ENCODE measurements around the gene TMEM170A.
"Not testable (repeated sequence)": the region's sequence is repeated elsewhere in the genome, so short reads cannot be mapped to it uniquely, and the experiment has no call there.

The TMEM170A gene, protein sequence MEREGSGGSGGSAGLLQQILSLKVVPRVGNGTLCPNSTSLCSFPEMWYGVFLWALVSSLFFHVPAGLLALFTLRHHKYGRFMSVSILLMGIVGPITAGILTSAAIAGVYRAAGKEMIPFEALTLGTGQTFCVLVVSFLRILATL

DNA sequence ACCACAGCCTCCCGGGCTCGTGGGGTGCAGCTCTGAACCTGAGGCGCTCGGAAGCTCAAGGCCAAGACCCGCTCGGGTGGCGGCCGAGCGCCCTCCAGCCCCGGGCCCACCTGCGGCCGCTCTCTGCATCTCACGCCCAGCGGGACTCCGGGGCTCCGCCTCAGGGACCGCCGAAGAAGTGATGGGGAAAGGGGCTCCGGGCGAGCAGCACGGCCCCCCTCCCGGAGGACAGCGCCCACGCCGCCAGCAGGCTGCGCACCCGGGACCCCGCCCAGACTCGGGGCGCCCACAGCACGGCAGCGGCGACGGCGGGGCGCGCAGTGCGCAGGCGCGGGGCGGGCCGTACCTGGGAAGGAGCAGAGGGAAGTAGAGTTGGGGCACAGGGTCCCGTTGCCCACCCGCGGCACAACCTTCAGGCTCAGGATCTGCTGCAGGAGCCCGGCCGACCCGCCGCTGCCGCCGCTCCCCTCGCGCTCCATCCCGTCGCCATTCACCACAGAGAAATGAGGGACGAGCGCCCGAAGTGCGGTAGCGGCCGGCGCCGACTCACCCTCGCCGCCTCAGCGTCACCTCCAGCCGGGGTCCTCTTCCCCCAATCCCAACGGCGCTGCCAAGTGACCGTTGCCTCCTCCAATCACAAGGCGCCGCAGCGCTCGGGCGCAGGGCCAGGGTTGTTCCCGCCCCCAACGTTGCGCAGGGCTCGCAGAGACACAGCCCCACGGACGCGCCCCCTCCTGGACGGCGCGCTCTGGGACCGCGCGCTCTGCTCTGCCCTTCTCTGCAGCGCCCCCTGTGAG lies at the start of gene TMEM170A:
Gene TMEM170A, minus strand, starts transcription at position 568 of the 797 bp plus-strand sequence. Its CDS starts 89 bp downstream, at position 479.
- DNase-seq (ENCODE audit: low read depth in 2 of 3, low spot score in 1 of 3): peak; percentile 98 to 99 (median 99)

DNA sequence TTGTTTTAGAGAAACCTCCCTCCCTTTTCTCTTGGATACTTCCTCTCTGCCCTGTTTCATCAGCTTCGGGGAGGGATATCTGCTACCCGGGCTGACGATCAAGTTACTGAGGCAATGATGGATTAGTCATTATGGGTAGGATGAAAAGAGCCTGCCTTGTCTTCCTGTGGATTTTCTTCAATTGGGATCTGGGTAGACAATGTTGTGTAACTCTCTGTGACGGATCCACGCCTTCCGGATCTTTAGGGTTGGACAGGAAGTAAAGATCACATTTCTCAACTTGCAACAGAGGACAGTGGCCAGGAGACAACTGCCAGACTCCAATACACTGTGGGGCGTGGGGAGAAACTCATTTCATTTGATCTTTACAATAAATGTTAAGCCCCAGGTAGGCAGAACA lies 42.1 kb upstream of the TMEM170A start:
- no peak for DNase-seq (ENCODE audit: low read depth in 2 of 3, low spot score in 1 of 3)

DNA sequence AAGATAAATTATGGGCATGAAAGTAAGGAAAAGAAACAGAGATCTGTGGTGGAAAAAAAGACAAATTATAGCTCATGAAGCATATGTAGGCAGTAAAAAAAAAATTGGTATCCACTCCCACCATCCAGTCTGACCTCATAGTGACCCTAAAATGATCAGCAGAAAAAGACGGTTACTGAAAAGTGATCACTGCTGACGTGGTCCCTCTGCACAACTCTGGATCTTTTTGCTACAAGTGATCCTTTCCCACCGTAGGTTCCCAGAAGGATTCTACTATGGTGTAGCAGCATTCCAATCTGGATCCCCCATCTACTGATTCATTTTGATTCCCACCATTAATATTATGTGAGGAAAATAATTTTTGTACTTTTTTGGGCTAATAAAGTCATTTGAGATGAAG lies 41.6 kb upstream of the TMEM170A start:
- DNase-seq (ENCODE audit: low read depth in 2 of 3, low spot score in 1 of 3): no peak

DNA sequence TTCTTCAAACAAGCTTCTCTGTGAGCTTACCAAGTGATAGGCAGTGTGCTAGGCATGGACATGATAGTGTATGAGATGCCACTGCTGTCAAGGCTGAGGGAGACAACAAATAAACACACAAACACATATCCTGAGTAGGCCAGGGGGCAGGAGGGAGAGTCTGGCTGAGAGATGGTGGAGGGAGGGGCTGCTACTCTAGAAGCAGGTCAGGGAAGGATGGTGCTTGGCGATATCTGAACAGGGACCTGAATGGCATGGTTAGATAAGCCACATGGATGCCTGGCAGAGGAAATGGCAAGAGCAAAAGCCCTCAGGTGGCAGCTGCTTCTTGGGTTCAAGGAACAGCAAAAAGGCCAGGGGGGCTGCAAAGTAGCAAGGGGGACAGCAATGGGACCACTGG lies 39.3 kb upstream of the TMEM170A start:
- DNase-seq (ENCODE audit: low read depth in 2 of 3, low spot score in 1 of 3): no peak

DNA sequence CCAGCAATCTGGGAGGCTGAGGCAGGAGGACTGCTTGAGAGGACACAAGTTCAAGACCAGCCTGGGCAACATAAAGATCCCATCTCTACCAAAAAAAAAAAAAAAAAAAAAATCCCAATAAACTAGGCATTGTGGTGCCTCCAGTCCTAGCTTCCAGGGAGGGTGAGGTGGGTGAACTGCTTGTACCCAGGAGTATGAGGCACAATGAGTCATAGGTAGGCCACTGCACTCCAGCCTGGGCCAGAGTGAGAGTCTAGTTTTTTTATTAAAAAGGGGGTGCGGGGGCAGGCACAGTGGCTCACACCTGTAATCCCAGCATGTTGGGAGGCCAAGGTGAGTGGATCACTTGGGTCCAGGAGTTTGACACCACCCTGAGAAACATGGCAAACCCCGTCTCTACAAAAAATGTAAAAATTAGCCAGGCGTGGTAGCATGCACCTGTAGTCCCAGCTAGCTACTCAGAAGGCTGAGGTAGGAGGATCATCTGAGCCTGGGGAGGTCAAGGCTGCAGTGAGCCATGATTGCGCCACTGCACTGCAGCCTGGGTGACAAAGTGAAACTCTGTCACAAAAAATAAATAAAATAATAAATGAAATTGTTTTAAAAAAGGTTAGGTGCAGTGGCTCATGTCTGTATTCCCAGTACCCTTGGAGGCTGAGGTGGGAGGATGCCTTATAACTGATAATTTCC lies 38.6 kb upstream of the TMEM170A start:
- DNase-seq (ENCODE audit: low read depth in 2 of 3, low spot score in 1 of 3): no peak

DNA sequence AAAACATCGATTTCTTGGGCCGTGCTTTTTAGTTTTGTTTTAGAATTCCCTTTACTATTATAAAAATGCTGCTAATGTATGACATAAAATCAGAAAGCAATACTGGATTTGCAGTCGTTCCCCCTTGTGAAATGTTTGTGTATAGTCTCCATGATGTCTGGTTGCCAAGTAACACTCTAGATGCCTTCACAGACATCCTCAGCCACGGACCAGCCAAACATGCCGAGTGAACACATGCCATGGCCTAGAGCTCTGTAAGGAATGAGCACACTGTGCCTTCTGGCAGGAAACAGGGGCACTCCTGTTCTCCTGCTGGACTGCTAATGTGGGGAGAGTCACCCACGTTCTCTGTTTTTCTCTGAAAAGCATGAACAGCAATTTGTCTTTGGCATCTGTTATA lies 37.3 kb upstream of the TMEM170A start:
- DNase-seq (ENCODE audit: low read depth in 2 of 3, low spot score in 1 of 3): not testable (repeated sequence)

DNA sequence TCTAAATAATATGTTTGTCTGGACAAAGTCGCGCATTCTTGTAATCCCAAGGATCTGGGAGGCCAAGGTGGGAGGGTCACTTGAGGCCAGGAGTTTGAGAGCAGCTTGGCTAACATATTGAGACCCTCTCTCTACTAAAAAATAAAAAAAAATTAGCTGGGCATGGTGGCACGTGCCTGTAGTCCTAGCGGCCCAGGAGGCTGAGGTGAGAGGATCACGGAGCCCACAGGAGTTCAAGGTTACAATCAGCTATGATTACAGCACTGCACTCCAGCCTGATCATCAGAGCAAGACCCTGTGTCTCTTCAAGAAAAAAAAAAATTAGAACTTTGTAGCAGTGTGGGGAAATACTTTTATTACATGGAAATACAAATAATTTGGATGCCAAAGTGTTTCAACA lies 36.9 kb upstream of the TMEM170A start:
- DNase-seq (ENCODE audit: low read depth in 2 of 3, low spot score in 1 of 3): no peak

DNA sequence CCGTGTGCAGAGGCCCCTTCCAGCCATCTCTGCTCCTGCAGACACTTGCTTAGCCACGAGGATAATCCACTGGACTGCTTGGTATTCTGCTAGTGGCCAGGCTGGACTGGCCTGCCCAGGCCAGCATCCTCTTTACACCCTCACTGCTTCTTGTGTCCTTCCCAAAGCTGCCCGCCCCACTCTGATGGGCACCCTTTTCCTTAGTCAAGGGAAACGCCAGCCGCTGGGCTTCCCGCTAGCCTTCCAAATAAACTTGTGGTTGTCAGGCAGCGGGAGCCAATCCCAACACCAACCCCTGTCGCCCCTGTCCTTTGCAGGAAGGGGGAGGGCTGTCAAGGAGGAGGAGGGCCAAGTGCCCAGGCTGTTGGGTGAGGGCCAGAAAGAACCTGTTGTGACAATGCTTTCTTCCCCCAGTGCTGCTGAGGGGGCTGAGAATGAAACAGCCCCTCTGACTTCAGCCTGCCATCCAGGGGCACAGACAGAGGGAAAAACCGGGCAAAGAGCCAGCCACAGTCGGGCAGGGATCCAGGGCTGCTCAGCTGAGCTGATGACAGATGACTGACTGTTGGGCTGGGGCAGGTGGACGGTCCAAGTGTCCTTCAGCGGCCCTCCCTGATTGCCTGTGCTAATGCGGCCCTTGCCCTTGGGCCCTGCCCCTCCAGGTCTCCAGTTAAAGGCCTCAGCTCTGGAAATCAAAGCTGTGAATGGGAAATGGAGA lies 34.3 kb upstream of the TMEM170A start:
- DNase-seq (ENCODE audit: low read depth in 2 of 3, low spot score in 1 of 3): not testable (repeated sequence)

DNA sequence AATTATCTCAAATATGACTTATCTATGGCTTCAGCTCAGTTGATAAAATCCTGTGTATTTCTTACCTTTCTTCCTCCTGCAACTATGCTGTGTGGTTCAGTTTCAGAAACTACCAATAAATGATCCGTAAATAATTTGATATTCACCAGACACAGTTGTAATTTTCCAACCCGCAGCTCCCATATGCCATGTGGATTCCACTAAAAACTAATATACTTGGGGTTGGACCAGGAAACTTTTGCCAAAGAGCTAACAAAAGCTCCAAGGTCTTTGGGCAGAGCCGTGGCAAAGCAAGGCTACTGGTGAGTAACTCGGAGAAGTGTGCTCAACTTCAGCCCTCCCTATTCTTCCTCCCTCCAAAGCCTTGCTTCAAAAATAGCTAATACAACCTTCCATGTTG lies 33.1 kb upstream of the TMEM170A start:
- DNase-seq (ENCODE audit: low read depth in 2 of 3, low spot score in 1 of 3): no peak

DNA sequence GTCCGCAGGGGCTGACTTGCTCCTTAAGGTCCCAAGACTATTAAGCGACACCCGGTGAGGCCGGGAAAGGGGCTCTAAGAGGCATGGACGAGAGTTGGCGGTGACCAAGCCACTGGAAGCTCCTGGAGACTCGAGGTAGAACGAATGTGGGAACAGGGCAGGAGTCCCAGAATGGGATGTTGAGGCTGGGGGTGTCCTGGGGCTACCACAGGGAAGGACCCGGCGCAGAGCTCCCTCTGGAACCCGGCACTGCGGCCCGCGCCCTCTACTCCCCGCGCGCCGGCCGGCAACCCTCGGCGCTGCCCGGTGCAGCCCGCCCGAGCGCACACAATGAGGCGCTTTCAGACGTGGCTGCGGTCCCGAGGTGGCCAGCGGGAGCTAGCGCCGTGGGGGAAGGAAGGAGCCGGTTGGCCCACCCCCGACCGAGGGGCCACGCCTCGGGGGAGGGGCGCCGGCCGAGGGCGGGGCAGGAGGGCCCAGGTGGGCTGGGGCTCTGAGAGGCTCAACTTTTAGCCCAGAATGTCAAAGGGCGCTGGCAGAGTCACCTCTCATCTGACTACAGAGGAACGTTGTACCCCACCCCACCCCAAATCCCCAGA lies 30.7 kb upstream of the TMEM170A start, which contains the start of gene CHST6:
Gene CHST6, minus strand, starts transcription at position 366 of the 599 bp plus-strand sequence. CDS start 15,613 bp downstream, outside the sequence.
- DNase-seq (ENCODE audit: low read depth in 2 of 3, low spot score in 1 of 3): no peak

DNA sequence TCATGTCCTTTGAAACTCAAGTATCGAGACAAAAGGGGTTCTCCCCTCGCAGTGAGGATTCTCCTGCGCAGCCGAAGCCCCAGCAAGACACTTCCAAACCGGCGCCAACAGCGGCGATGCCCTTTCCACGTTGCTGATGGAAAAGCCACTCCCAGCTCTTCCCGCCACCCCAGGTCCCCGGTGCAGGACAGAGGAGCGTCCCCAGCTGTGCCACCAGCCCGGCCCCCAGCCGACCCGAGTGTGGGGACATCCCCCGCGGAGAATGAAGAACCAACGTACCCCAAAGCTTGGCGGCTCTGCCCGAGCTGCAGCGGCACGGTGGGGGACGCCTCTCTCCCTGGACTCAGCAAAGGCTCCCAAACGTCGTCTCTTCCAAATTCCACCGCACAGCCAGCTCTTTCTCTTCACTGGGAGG lies 30.2 kb upstream of the TMEM170A start:
- DNase-seq (ENCODE audit: low read depth in 2 of 3, low spot score in 1 of 3): no peak

DNA sequence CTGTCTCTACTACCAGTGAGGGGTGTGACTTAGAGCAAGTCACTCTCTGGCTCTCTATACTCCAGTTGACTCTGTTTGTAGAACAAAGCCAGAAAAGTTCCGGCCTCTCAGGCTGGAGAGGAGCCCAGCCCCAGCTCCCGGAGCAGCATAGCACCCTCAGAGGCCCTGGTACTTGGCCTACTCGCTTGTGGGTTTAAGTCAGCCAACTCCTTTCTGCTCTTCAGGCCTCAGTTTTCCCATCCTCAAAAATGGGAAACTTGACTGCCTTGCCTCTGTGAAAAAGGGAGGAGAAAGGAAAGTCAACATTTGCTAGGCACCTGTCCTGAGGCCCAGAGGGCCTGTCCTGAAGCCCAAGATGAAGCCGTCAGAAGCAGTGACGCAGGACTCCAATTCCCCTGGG lies 29.7 kb upstream of the TMEM170A start:
- no peak for DNase-seq (ENCODE audit: low read depth in 2 of 3, low spot score in 1 of 3)

DNA sequence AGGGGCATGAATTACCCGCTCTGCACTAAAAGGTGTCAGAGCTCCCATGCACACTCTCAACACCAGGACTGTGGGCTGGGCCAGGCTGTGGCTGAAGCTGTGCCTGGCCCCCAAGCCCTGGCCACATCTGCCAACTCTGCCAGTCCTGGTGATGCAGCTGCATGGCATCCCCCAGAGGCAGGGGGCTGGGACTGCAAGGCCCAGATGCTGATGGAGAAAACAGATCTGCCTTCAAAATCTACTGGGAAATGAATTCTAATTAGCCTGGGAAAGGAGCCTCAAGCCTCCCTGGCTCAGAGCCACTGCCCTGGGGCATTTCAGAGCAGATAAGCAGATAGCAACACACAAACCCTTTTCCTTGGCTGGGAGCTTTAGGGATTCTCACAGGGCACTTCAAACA lies 27.4 kb upstream of the TMEM170A start:
- DNase-seq (ENCODE audit: low read depth in 2 of 3, low spot score in 1 of 3): no peak

DNA sequence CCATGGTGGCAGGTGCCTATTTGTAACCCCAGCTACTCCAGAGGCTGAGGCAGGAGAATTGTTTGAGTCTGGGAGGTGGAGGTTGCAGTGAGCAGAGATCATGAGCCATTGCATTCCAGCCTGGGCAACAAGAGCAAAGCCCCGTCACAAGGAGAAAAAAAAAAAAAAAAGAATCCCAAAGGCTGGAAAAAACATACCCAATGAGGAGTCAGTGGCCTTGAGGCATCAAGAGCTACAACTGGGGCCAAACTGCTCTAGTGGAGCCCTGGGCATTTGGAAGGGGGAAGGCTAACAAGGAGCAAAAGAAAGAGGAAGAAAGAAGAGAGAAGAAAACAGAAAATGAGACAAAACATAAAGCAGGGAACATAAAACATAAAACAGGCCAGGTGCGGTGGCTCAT lies 23.8 kb upstream of the TMEM170A start:
- DNase-seq (ENCODE audit: low read depth in 2 of 3, low spot score in 1 of 3): no peak

DNA sequence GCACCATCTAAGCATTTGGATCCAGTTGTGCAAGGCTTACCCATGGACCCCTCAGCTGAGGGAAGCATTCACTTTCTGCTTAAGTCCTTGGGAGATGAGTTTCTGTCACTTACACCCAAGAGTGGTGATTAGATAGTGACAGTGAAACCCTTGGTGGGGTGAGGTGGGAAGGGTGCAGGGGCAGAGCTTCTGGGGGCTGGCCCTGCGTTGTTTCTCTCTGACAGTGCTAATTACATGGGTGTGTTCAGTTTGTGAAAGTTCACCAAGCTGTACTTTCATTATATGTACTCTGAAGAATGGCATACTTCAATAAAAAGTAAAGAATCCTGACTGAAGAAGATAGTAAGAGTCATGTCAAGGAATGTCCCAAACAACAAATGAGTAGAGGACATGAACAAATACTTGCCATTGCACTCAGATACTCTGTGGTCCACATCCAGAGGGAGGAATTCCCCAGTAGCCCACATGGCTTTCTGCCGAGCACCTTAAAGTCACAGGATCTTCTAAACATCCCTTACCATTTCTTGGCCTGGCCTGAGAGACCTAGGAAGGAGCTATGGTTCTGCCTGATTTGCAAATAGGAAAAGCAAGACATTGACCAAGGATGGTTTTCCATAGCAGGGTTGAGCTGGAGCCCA lies 22.3 kb upstream of the TMEM170A start:
- no peak for DNase-seq (ENCODE audit: low read depth in 2 of 3, low spot score in 1 of 3)

DNA sequence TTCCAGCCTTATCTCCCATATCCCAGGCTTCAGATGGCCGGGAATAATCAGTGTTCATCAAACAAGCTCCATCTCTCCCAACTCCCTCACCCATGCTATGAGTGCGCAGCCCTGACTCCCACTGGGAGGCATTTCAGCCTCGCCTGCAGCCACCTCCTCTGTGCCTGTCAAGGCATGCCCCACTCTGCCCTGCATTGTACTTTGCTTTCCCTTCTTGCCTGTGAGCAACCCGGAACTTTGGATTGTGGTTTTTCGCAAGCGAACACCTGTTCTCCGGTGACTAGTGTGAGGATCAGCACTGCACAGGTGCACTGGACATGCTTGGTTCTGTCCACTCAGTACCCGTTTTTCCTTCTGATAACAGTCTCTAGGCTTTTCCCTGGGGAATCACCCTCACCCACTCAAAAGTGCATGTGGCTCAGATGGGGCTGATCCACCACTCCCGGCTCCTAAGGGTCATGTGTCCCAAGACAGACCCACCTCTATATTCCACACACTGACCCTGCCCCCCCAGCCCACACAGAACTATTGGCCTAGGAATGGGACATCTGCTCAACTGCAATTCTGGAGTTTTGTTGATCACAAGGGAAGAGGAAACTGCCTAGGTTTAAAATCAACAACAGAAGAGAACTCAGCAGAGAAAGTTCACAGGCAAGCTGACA lies 21.7 kb upstream of the TMEM170A start:
- DNase-seq (ENCODE audit: low read depth in 2 of 3, low spot score in 1 of 3): no peak

DNA sequence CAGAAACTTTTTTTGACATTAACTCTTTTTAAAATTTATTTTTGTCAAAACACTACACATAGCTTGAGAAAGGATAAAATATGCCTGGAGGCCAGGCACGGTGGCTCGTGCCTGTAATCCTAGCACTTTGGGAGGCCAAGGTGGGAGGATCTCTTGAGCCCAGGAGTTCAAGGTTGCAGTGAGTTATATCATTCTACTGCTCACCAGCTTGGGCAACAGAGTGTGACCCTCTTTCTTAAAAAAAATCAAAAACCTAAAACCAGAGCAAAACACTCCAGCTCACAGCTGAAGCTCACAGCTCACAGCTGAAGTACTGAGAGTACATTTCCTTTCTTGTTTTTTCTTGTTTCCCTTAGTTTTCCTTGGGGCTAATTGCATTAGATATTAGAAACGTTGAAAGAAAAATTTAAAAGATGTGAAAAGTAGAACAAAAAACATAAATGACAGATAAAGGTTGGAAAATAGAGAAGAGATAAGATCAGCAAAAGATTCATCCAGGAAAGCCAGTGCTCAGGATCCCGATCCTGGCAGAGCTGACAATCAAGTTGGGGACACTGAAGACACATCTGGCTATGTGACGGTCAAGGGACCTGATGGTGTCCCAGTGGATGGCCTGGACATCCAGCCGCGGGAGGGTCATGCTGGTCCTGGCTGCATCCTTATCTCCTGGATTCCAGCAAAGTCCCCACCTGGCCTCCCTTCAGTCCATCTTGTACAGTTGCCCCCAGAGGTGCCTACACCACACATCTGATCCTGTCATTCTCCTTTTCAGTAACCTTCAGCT lies 20.9 kb upstream of the TMEM170A start:
- DNase-seq (ENCODE audit: low read depth in 2 of 3, low spot score in 1 of 3): no peak

DNA sequence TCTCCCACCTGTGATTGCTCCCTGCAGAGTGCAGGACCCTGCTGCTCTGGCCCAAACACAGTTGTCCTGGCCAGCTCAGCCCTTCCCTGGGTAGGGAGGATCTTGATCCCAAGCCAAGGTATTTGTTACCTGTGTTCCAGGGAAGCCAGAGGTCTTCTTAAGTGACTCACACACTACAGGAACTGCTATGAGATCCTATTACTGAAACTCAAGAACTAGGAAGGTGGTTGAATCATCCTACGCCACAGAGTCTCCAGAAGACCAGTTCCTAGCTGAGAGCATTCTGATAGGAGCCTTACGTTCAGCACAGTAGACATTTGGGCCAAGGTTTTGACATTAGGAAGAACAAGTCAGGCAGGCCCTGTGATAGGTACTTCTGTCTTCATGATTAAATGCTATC lies 18.7 kb upstream of the TMEM170A start:
- no peak for DNase-seq (ENCODE audit: low read depth in 2 of 3, low spot score in 1 of 3)
